DND-41 (cell line): ENCODE data around the gene BRINP1.
A peak's percentile ranks its signal among the peaks of the same experiment; 100 is the strongest.

ENCODE experiments used
- CTCF ChIP-seq: IDR thresholded peaks from 2 replicates; pipeline ENCODE4 v1.5.1; 2012; ENCODE audit warnings: borderline replicate concordance, low read length, moderate library complexity, mild to moderate bottlenecking; ENCODE audit not compliant: poor library complexity, severe bottlenecking; ENCODE audit errors: extremely low read depth
- EZH2 ChIP-seq: IDR thresholded peaks from 3 replicates; pipeline ENCODE4 v1.6.1; 2012; ENCODE audit warnings: borderline replicate concordance, low read depth, mild to moderate bottlenecking, moderate library complexity, low read length, inconsistent platforms; ENCODE audit not compliant: severe bottlenecking

- TF ChIP-seq CTCF (peak; percentile 22), EZH2 (no peak)
These were observed 3.8 kb downstream of the BRINP1 start for GRCh38 chr9:119365291-119366027.
